ENCODE data around the gene AGAP1.

DNA sequence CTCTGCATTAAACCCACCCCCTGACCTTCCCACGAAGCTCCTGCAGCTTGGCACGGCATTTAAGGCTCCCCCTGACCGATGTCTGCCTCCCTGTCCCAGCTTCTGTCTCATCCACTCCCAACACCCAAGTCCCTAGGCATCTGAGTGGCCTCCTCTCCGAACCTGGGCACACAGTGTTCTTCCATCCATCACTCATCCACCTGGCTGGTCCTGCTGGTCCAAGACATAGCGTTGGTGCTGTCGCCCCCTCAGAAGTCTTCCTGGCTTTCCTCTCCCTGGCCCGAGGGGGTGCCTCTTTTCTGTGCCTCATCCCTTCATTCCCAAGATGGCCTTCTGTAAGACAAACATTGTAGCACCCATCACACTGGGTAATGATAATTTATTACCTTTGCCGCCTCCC lies 350.7 kb downstream of the AGAP1 start:
- TF ChIP-seq, protein P1, sequence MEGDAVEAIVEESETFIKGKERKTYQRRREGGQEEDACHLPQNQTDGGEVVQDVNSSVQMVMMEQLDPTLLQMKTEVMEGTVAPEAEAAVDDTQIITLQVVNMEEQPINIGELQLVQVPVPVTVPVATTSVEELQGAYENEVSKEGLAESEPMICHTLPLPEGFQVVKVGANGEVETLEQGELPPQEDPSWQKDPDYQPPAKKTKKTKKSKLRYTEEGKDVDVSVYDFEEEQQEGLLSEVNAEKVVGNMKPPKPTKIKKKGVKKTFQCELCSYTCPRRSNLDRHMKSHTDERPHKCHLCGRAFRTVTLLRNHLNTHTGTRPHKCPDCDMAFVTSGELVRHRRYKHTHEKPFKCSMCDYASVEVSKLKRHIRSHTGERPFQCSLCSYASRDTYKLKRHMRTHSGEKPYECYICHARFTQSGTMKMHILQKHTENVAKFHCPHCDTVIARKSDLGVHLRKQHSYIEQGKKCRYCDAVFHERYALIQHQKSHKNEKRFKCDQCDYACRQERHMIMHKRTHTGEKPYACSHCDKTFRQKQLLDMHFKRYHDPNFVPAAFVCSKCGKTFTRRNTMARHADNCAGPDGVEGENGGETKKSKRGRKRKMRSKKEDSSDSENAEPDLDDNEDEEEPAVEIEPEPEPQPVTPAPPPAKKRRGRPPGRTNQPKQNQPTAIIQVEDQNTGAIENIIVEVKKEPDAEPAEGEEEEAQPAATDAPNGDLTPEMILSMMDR (IDR thresholded peaks at IDR 0.05), result no peak
- TF ChIP-seq POLR2A (IDR thresholded peaks at IDR 0.05), result no peak

All from right lobe of liver (tissue), 4 donors.